Fibroblast of lung (primary cell): ENCODE results near the gene GRM8.

Experiments used
- CTCF ChIP-seq, 2 donors: IDR thresholded peaks in 1 of 2; conservative IDR thresholded peaks in 1 of 2; 1 replicate in 1 of 2; 2 replicates in 1 of 2; pipeline ENCODE4 v1.5.1; 2011 to 2012; ENCODE audit warnings: low read length in 2 of 2, control low read depth in 1 of 2, inconsistent platforms in 1 of 2, low read depth in 1 of 2, mild to moderate bottlenecking in 1 of 2
- EZH2 ChIP-seq: IDR thresholded peaks from 2 replicates; pipeline ENCODE4 v1.5.1; 2012; ENCODE audit warnings: low read length, control low read depth, mild to moderate bottlenecking; ENCODE audit errors: missing control alignments

DNA sequence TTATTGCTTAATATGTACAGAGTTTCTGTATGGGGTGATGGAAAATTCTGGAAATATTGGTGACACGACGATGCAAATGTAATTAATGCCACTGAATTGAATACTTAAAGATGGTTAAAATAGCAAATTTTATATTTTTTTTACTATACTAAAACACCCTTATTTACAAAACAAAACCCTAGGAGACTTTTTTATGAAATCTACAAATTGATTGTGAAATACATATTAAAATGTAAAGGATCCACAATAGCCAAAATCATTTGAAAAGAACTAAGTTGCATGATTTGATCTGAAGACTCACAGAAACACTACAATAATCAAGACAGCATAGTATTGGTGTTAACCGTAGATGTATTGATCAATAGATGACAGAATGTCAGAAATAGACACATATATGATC, 252.0 kb downstream of the GRM8 start:
- no peak for TF ChIP-seq CTCF (conservative IDR thresholded peaks at IDR 0.05 in 1 of 2, IDR thresholded peaks at IDR 0.05 in 1 of 2; ENCODE audit: low read depth in 1 of 2, low read length in 2 of 2)
- no peak for TF ChIP-seq EZH2
